Body of pancreas (tissue), 4 donors: ENCODE results near the gene KCNH8.
"Not testable (repeated sequence)": the region's sequence is repeated elsewhere in the genome, so short reads cannot be mapped to it uniquely, and the experiment has no call there.

ENCODE experiments used
- CTCF ChIP-seq, 7 experiments: fragments of 450-650 bp in 4 of 7; fragments of 200-600 bp in 3 of 7; sonication (generic) in 3 of 7; IDR thresholded peaks; one replicate each; pipeline ENCODE4 v1.5.1; 2016 to 2019; ENCODE audit warnings: antibody characterized with exemption in 7 of 7
- POLR2A ChIP-seq, 3 donors: fragments of 450-650 bp; IDR thresholded peaks; one replicate each; pipeline ENCODE4 v1.6.1; 2016; ENCODE audit warnings: antibody characterized with exemption in 3 of 3, mild to moderate bottlenecking in 2 of 3

- TF ChIP-seq CTCF, POLR2A (IDR thresholded peaks at IDR 0.05): not testable (repeated sequence)
Observed at GRCh38 chr3:19229881-19230280, 81.6 kb downstream of the KCNH8 start.
